Loucy (cell line): Measurements from ENCODE around the gene NHS.

Experiments
- H2AFZ ChIP-seq: fragments of 200-600 bp; sonication (generic); 2 replicates; pipeline ENCODE4 v1.6.0; 2016; ENCODE audit warnings: antibody characterized with exemption, mild to moderate bottlenecking, low read length, moderate library complexity
- H3F3A ChIP-seq: fragments of 200-600 bp; 2 replicates; pipeline ENCODE4 v1.6.0; 2016; ENCODE audit warnings: antibody characterized with exemption, low read depth, mild to moderate bottlenecking
- H3K27me3 ChIP-seq: fragments of 200-600 bp; sonication (generic); 2 replicates; pipeline ENCODE4 v1.6.1; 2014; ENCODE audit warnings: low read length, mild to moderate bottlenecking; ENCODE audit not compliant: insufficient read depth, poor library complexity, severe bottlenecking
- H3K36me3 ChIP-seq: fragments of 200-600 bp; sonication (generic); 2 replicates; pipeline ENCODE4 v1.6.1; 2016; ENCODE audit warnings: low read length; ENCODE audit not compliant: insufficient read depth
- H3K4me1 ChIP-seq: fragments of 200-600 bp; sonication (generic); 2 replicates; pipeline ENCODE4 v1.5.1; 2014; ENCODE audit warnings: low read length, mild to moderate bottlenecking; ENCODE audit not compliant: insufficient read depth, poor library complexity, severe bottlenecking
- H3K4me2 ChIP-seq: fragments of 200-600 bp; sonication (generic); 2 replicates; pipeline ENCODE4 v1.6.0; 2014; ENCODE audit warnings: antibody characterized with exemption, low read length, low read depth, mild to moderate bottlenecking; ENCODE audit not compliant: poor library complexity, severe bottlenecking
- H3K4me3 ChIP-seq: fragments of 200-600 bp; sonication (generic); 2 replicates; pipeline ENCODE4 v1.5.1; 2014; ENCODE audit warnings: low read length, mild to moderate bottlenecking, mixed read lengths; ENCODE audit not compliant: poor library complexity, severe bottlenecking
- H3K79me2 ChIP-seq: fragments of 200-600 bp; sonication (generic); 2 replicates; pipeline ENCODE4 v1.6.1; 2014; ENCODE audit warnings: low read length; ENCODE audit not compliant: insufficient read depth
- H3K9ac ChIP-seq: fragments of 200-600 bp; sonication (generic); 2 replicates; pipeline ENCODE4 v1.6.0; 2014; ENCODE audit warnings: mild to moderate bottlenecking, low read depth, low read length, moderate library complexity; ENCODE audit not compliant: poor library complexity, severe bottlenecking
- H3K9me2 ChIP-seq: fragments of 200-600 bp; sonication (generic); replicated peaks from 2 replicates; pipeline ENCODE4 v1.6.1; 2016; ENCODE audit warnings: low read depth, low read length, mixed read lengths
- H3K9me3 ChIP-seq: fragments of 200-600 bp; sonication (generic); 2 replicates; pipeline ENCODE4 v1.6.1; 2014; ENCODE audit warnings: mild to moderate bottlenecking, antibody characterized with exemption, low read length, low read depth; ENCODE audit not compliant: insufficient read depth
- H4K20me1 ChIP-seq: fragments of 200-600 bp; sonication (generic); 2 replicates; pipeline ENCODE4 v1.6.0; 2014; ENCODE audit warnings: antibody characterized with exemption, low read length, mild to moderate bottlenecking; ENCODE audit not compliant: insufficient read depth, poor library complexity, severe bottlenecking
- CTCF ChIP-seq: fragments of 200-600 bp; sonication (generic); conservative IDR thresholded peaks from 2 replicates; pipeline ENCODE4 v1.5.1; 2014; ENCODE audit warnings: mild to moderate bottlenecking, antibody characterized with exemption, low read length
- EZH2phosphoT487 ChIP-seq: fragments of 200-600 bp; IDR thresholded peaks from 2 replicates; pipeline ENCODE4 v1.6.1; 2018; ENCODE audit warnings: antibody characterized with exemption, mild to moderate bottlenecking, moderate library complexity, borderline replicate concordance

NHS gene

GRCh38 chrX:17470136-17470535 lies 95.1 kb downstream of the NHS start:
- no peak for TF ChIP-seq EZH2phosphoT487
- no peak for TF ChIP-seq CTCF
- Histone ChIP-seq H3K4me1 (no peaks in the 10 kb centered on the region), H3K9me3 (no peaks in the 10 kb centered on the region), H2AFZ (no peak overlapping the region), H3F3A (no peaks in the 10 kb centered on the region), H3K9ac (no peak overlapping the region), H3K9me2 (no peaks in the 10 kb centered on the region), H3K4me3 (no peak overlapping the region), H3K36me3 (no peaks in the 10 kb centered on the region), H3K79me2 (no peaks in the 10 kb centered on the region), H3K27me3 (no peaks in the 10 kb centered on the region), H3K4me2 (no peak overlapping the region), H4K20me1 (no peaks in the 10 kb centered on the region)

GRCh38 chrX:17471121-17471520 lies 96.1 kb downstream of the NHS start:
- Histone ChIP-seq H3K4me1 (no peaks in the 10 kb centered on the region), H3K9me2 (no peaks in the 10 kb centered on the region), H2AFZ (no peak overlapping the region), H3K27me3 (no peaks in the 10 kb centered on the region), H3K9ac (no peak overlapping the region), H3K4me2 (no peak overlapping the region), H4K20me1 (no peaks in the 10 kb centered on the region), H3K36me3 (no peaks in the 10 kb centered on the region), H3K9me3 (no peaks in the 10 kb centered on the region), H3K4me3 (no peak overlapping the region), H3F3A (no peaks in the 10 kb centered on the region), H3K79me2 (no peaks in the 10 kb centered on the region)
- TF ChIP-seq EZH2phosphoT487 (no peak), CTCF (no peak)

- H3F3A ChIP-seq, result no peaks in the 10 kb centered on the region
- H3K4me3 ChIP-seq, result no peak overlapping the region
- H2AFZ ChIP-seq, result no peak overlapping the region
- no peaks in the 10 kb centered on the region for H4K20me1 ChIP-seq
- no peak for TF ChIP-seq EZH2phosphoT487
- TF ChIP-seq CTCF, result no peak
- H3K9me3 ChIP-seq, result no peaks in the 10 kb centered on the region
- H3K79me2 ChIP-seq, result no peaks in the 10 kb centered on the region
- H3K9ac ChIP-seq, result no peak overlapping the region
- no peaks in the 10 kb centered on the region for H3K4me1 ChIP-seq
- no peak overlapping the region for H3K4me2 ChIP-seq
- no peaks in the 10 kb centered on the region for H3K27me3 ChIP-seq
- H3K9me2 ChIP-seq, result no peaks in the 10 kb centered on the region
- H3K36me3 ChIP-seq, result no peaks in the 10 kb centered on the region
Observed at GRCh38 chrX:17471861-17472260, 96.9 kb downstream of the NHS start.
